ENCODE results near the gene TNFSF4.

TNFSF4 gene

GRCh38 chr1:173190101-173190936 is 16.8 kb downstream of the TNFSF4 start:
- H3K27me3 ChIP-seq (replicated peaks): no peaks in the 10 kb centered on the region
- H3K27ac ChIP-seq: peak overlapping the region; percentile 82
- TF ChIP-seq, protein P1, sequence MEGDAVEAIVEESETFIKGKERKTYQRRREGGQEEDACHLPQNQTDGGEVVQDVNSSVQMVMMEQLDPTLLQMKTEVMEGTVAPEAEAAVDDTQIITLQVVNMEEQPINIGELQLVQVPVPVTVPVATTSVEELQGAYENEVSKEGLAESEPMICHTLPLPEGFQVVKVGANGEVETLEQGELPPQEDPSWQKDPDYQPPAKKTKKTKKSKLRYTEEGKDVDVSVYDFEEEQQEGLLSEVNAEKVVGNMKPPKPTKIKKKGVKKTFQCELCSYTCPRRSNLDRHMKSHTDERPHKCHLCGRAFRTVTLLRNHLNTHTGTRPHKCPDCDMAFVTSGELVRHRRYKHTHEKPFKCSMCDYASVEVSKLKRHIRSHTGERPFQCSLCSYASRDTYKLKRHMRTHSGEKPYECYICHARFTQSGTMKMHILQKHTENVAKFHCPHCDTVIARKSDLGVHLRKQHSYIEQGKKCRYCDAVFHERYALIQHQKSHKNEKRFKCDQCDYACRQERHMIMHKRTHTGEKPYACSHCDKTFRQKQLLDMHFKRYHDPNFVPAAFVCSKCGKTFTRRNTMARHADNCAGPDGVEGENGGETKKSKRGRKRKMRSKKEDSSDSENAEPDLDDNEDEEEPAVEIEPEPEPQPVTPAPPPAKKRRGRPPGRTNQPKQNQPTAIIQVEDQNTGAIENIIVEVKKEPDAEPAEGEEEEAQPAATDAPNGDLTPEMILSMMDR (IDR thresholded peaks at IDR 0.05; ENCODE audit: low read depth, low read length, missing control alignments): no peak
- H3K36me3 ChIP-seq (replicated peaks): peaks cover 4% of the 10 kb centered on the region
- H3K4me3 ChIP-seq (ENCODE audit: low read depth, low read length): no peak overlapping the region
- in situ Hi-C loops (cut with HindIII; ENCODE audit: low pct_ligation_motif_present, low sequenced_read_pairs): no loop called here
- peak; percentile 74 for DNase-seq

GRCh38 chr1:173187671-173188237 is 19.4 kb downstream of the TNFSF4 start:
- H3K27ac ChIP-seq: no peak overlapping the region
- TF ChIP-seq, protein P1 (IDR thresholded peaks at IDR 0.05; ENCODE audit: low read depth, low read length, missing control alignments): no peak
- H3K4me3 ChIP-seq (ENCODE audit: low read depth, low read length): no peak overlapping the region
- in situ Hi-C loops (cut with HindIII; ENCODE audit: low pct_ligation_motif_present, low sequenced_read_pairs): no loop called here
- no peaks in the 10 kb centered on the region for H3K27me3 ChIP-seq (replicated peaks)
- DNase-seq: no peak
- peaks cover 6% of the 10 kb centered on the region for H3K36me3 ChIP-seq (replicated peaks)

DNA sequence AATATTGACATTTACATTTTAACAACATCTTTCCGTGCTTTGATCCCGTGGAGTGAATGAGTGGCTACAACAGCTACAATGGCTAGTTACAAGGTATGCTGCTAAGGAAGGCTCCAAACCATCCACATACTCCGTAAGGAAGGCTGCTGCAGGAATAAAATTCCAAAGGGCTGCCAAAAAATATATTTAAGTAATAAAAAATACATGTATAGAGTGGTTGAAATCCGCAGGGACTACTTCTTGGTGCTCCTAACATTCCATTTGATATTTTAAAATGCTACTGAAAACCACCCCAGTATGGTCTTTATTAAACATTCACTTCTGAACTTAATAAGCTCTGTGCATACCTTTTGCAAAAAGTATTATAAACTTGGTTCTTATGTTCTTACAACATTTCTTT is 25.3 kb downstream of the TNFSF4 start:
- no peak overlapping the region for H3K27ac ChIP-seq
- no peak overlapping the region for H3K4me3 ChIP-seq (ENCODE audit: low read depth, low read length)
- peaks cover 6% of the 10 kb centered on the region for H3K36me3 ChIP-seq (replicated peaks)
- H3K27me3 ChIP-seq (replicated peaks): no peaks in the 10 kb centered on the region
- no peak for DNase-seq
- TF ChIP-seq, protein P1 (IDR thresholded peaks at IDR 0.05; ENCODE audit: low read depth, low read length, missing control alignments): no peak
- in situ Hi-C loops (cut with HindIII; ENCODE audit: low pct_ligation_motif_present, low sequenced_read_pairs): no loop called here

GRCh38 chr1:173176246-173176645 is 30.9 kb downstream of the TNFSF4 start:
- Histone ChIP-seq H3K27me3 (replicated peaks) (no peaks in the 10 kb centered on the region), H3K36me3 (replicated peaks) (no peaks in the 10 kb centered on the region), H3K4me3 (ENCODE audit: low read depth, low read length) (no peak overlapping the region), H3K27ac (no peak overlapping the region)
- no peak for DNase-seq
- TF ChIP-seq, protein P1 (IDR thresholded peaks at IDR 0.05; ENCODE audit: low read depth, low read length, missing control alignments): no peak
- in situ Hi-C loops (cut with HindIII; ENCODE audit: low pct_ligation_motif_present, low sequenced_read_pairs): no loop called here

DNA sequence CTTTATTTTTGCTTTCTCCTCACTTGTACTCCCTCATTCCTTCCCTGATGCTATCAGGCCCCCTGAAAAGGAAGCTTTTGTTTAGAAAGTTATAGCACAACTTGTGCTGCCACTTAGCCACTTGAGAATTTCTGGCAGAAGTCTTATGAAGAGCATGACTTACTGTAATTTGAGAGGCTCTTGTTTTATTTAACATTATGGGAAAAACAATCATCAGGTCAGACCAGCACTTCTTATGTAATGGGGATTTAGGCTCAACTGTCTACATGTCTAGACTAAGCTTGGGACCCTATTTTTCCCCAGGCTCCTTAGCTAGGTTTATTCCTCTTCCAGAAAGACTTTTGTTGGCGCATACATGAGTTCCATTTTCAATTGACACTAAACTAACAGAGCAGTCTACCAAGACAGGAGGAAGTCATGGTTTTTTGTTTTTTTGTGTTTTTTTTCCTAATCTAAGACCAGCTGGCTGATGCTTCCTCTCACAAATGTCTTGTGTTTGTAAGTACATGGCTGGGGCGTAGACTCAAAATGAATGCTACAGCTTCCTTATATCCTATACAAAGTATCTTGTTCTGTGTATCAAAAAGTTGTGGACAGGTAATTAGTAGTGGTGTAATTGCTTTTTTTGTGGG is 31.5 kb downstream of the TNFSF4 start:
- Histone ChIP-seq H3K27ac (peak overlapping the region; percentile 32), H3K36me3 (replicated peaks) (no peaks in the 10 kb centered on the region), H3K27me3 (replicated peaks) (no peaks in the 10 kb centered on the region), H3K4me3 (ENCODE audit: low read depth, low read length) (no peak overlapping the region)
- TF ChIP-seq, protein P1 (IDR thresholded peaks at IDR 0.05; ENCODE audit: low read depth, low read length, missing control alignments): no peak
- DNase-seq: no peak
- in situ Hi-C loops (cut with HindIII; ENCODE audit: low pct_ligation_motif_present, low sequenced_read_pairs): no loop called here
